HepG2 (cell line): Measurements from ENCODE around the gene SRRM4. TPM values are rescaled to one million over a fixed set of nuclear protein-coding genes. Genes with fewer than 3 reads are reported as not detected.

Experiments used
- ATAC-seq: fragments of 200-7000 bp; cut with Tn5 transposase; 3 replicates; pipeline ENCODE4 v1.9.1; 2020; ENCODE audit warnings: mild to moderate bottlenecking, moderate library complexity
- BruUV-seq: library from RNA; stranded (reverse); fragments of 400-500 nt; replicated peaks from 2 replicates; lab custom pipeline; 2021; lab: Mats Ljungman, UMichigan
- CTCF ChIA-PET: fragments of 300-600 bp; formaldehyde crosslinking; extraction: SDS; loops from one replicate; lab custom pipeline; 2021; ENCODE audit warnings: low total read pairs, inconsistent platforms, low intra/inter-chr PET ratio; lab: Yijun Ruan, JAX
- POLR2A ChIA-PET: fragments of 350-600 bp; sonication (Branson Sonifier 250); formaldehyde crosslinking; loops from one replicate; lab custom pipeline; 2020; ENCODE audit warnings: antibody characterized with exemption, inconsistent platforms; lab: Yijun Ruan, JAX
- DNase-seq: peaks from one replicate; pipeline ENCODE4 v3.0.0-alpha.2; 2015; ENCODE audit warnings: low spot score
- FAIRE-seq: peaks from 3 replicates; lab custom pipeline; 2011; peaks lifted over from hg19 to GRCh38; lab: Jason Lieb, UNC
- H2AFZ ChIP-seq: one replicate; pipeline ENCODE4 v1.6.1; 2011; ENCODE audit warnings: low read length, inconsistent platforms
- H3K27ac ChIP-seq: fragments of 300-600 bp; 3 replicates; pipeline ENCODE4 v1.8.0; 2011; ENCODE audit warnings: mixed run types, mild to moderate bottlenecking, mixed read lengths, low read length, inconsistent platforms; ENCODE audit not compliant: insufficient read depth; ENCODE audit errors: extremely low read length
- H3K27me3 ChIP-seq, 2 experiments: fragments of 200-600 bp in 1 of 2; 2 replicates in 1 of 2; 3 replicates in 1 of 2; pipeline versions ENCODE4 v1.6.0 to v1.8.0; 2011; ENCODE audit warnings: low read length in 2 of 2, mild to moderate bottlenecking in 2 of 2, moderate library complexity in 2 of 2, inconsistent platforms in 1 of 2; ENCODE audit not compliant: insufficient read depth in 2 of 2, control insufficient read depth in 1 of 2
- H3K36me3 ChIP-seq, 2 experiments: fragments of 200-600 bp in 1 of 2; replicated peaks in 1 of 2; 2 replicates in 1 of 2; 3 replicates in 1 of 2; pipeline versions ENCODE4 v1.5.1 to v1.8.0; 2011; ENCODE audit warnings: low read length in 2 of 2, inconsistent platforms in 1 of 2; ENCODE audit not compliant: insufficient read depth in 2 of 2, control insufficient read depth in 1 of 2
- H3K4me1 ChIP-seq: 2 replicates; pipeline ENCODE4 v1.5.1; 2012; ENCODE audit warnings: low read length, inconsistent platforms; ENCODE audit not compliant: insufficient read depth
- H3K4me2 ChIP-seq: 2 replicates; pipeline ENCODE4 v1.6.0; 2011; ENCODE audit warnings: low read depth, low read length, inconsistent platforms
- H3K4me3 ChIP-seq, 3 experiments: fragments of 200-600 bp in 1 of 3; sonication (generic), shearing (Covaris generic) in 1 of 3; replicated peaks in 1 of 3; 2 replicates each; pipeline ENCODE4 v1.5.1; 2011 to 2016; ENCODE audit warnings: low read length in 3 of 3, inconsistent platforms in 2 of 3, low read depth in 2 of 3, mild to moderate bottlenecking in 2 of 3, control low read depth in 1 of 3, mixed read lengths in 1 of 3; ENCODE audit not compliant: insufficient read depth in 1 of 3
- H3K79me2 ChIP-seq: one replicate; pipeline ENCODE4 v1.6.1; 2011; ENCODE audit warnings: low read length, inconsistent platforms; ENCODE audit not compliant: insufficient read depth
- H3K9ac ChIP-seq: 2 replicates; pipeline ENCODE4 v1.6.0; 2011; ENCODE audit warnings: mild to moderate bottlenecking, low read depth, low read length, inconsistent platforms; ENCODE audit not compliant: insufficient read depth
- H3K9me3 ChIP-seq: 2 replicates; pipeline ENCODE4 v1.5.1; 2012; ENCODE audit warnings: mild to moderate bottlenecking, low read length
- H4K20me1 ChIP-seq: 2 replicates; pipeline ENCODE4 v1.6.0; 2011; ENCODE audit warnings: inconsistent platforms, mild to moderate bottlenecking, low read length, moderate library complexity; ENCODE audit not compliant: insufficient read depth
- AHR ChIP-seq: IDR thresholded peaks from 2 replicates; pipeline ENCODE4 v1.6.1; 2018; ENCODE audit warnings: missing genetic modification reagents, missing compliant biosample characterization
- ETV5 ChIP-seq: IDR thresholded peaks from 2 replicates; pipeline ENCODE4 v1.6.1; 2018; ENCODE audit warnings: missing biosample characterization, missing genetic modification reagents, inconsistent platforms, borderline replicate concordance
- ZNF234 ChIP-seq: sonication (generic); formaldehyde crosslinking; conservative IDR thresholded peaks from 2 replicates; pipeline ENCODE4 v1.5.1; 2020; ENCODE audit warnings: mild to moderate bottlenecking, missing genetic modification reagents
- ZNF3 ChIP-seq: IDR thresholded peaks from 2 replicates; pipeline ENCODE4 v1.7.0; 2017; ENCODE audit warnings: inconsistent platforms
- ZNF777 ChIP-seq: sonication (generic); formaldehyde crosslinking; IDR thresholded peaks from 2 replicates; pipeline ENCODE4 v1.4.0; 2020; ENCODE audit warnings: missing genetic modification reagents
- ZNF788 ChIP-seq: sonication (generic); formaldehyde crosslinking; IDR thresholded peaks from 2 replicates; pipeline ENCODE4 v1.5.0; 2020; ENCODE audit warnings: mild to moderate bottlenecking, missing genetic modification reagents, borderline replicate concordance
- ZNF879 ChIP-seq: sonication (generic); formaldehyde crosslinking; IDR thresholded peaks from 2 replicates; pipeline ENCODE4 v1.8.1; 2023; ENCODE audit warnings: missing genetic modification reagents
- WGBS: methylation state at CpG from one replicate; pipeline ENCODE4 v1.1.6; 2017; ENCODE audit warnings: low lambda C conversion rate; 5-methylcytosine and 5-hydroxymethylcytosine counted together
- in situ Hi-C: cut with HindIII; loops from 2 replicates; pipeline ENCODE4 v1.10.0; 2017; ENCODE audit warnings: low pct_unique_long_range_greater_than_20kb; ENCODE audit not compliant: extremely low pct_ligation_motif_present
- intact Hi-C: fragments of 100-400 bp; cut with micrococcal nuclease; formaldehyde crosslinking; loops from one replicate; pipeline ENCODE4 v1.10.0; 2022; ENCODE audit not compliant: unreplicated experiment
- polyA plus RNA-seq, 8 experiments: library from polyadenylated mRNA; depleted of rRNA in 3 of 8; stranded (reverse) in 7 of 8; unstranded in 1 of 8; fragments of >200 nt; fragmentation: Illumina TruSeq in 4 of 8; extraction: Trizol in 4 of 8; gene quantifications; 2 replicates each; pipeline versions ENCODE4 v1.2.1 to v1.2.3, GENCODE V29; 2011 to 2016; ENCODE audit warnings: low read depth in 4 of 8, missing spikeins in 1 of 8, mixed read lengths in 1 of 8; ENCODE audit not compliant: insufficient read depth in 1 of 8
- total RNA-seq, 5 experiments: library from RNA; depleted of rRNA; stranded (reverse); fragments of >200 nt; fragmentation: Illumina TruSeq; extraction: Trizol; gene quantifications; 2 replicates each; pipeline ENCODE4 v1.2.3, GENCODE V29; 2016; ENCODE audit warnings: low read depth in 1 of 5
- TF ChIP-seq, protein P1 (sequence below): sonication (generic); formaldehyde crosslinking; IDR thresholded peaks from 2 replicates; pipeline ENCODE4 v1.5.1; 2020; ENCODE audit warnings: mild to moderate bottlenecking, moderate library complexity, missing genetic modification reagents
- TF ChIP-seq, protein P2 (sequence below): sonication (generic); formaldehyde crosslinking; IDR thresholded peaks from 2 replicates; pipeline ENCODE4 v1.5.0; 2020; ENCODE audit warnings: missing genetic modification reagents

SRRM4 gene
- total and polyA plus RNA-seq, 2 of the 13 experiments (the other 11 are each of a cell fraction or from before 2014, with no cell fraction given): not detected

DNA sequence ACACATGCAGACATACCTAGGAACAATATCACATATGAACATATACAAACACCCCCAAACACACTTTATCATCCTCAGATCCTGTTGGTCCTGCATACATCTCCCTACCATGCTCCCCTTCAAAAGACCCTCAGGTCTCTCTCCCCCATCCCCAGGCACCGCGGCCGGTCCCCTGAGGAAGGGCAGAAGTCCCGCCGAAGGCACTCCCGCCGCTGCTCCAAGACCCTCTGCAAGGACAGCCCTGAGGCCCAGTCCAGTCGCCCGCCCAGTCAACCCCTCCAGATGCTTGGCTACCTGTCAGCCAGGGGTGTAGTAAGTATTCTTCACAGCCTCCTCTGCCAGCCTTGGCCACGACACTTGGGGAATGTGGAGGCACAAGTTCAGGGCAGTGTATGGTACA, 149.2 kb downstream of the SRRM4 start:
- no peak for FAIRE-seq
- no peak for ATAC-seq
- in situ Hi-C loops: no loop called here

More for the DNA sequence above, 149.2 kb downstream of the SRRM4 start:
- Histone ChIP-seq H4K20me1 (no peaks in the 10 kb centered on the region), H3K4me1 (no peaks in the 10 kb centered on the region), H2AFZ (no peak overlapping the region), H3K36me3 (no peaks in the 10 kb centered on the region), H3K27ac (no peak overlapping the region), H3K79me2 (no peaks in the 10 kb centered on the region), H3K4me3 (no peak overlapping the region), H3K9me3 (no peaks in the 10 kb centered on the region), H3K27me3 (no peaks in the 10 kb centered on the region), H3K9ac (no peak overlapping the region), H3K4me2 (no peak overlapping the region)
- TF ChIP-seq ZNF777 (no peak), ZNF788 (CRISPR knock-in tag) (no peak), ZNF879 (CRISPR knock-in tag) (no peak), ZNF234 (CRISPR knock-in tag) (no peak), ETV5 (CRISPR knock-in tag) (no peak), AHR (CRISPR knock-in tag) (no peak), ZNF3 (CRISPR knock-in tag) (no peak)
- TF ChIP-seq, protein P1, sequence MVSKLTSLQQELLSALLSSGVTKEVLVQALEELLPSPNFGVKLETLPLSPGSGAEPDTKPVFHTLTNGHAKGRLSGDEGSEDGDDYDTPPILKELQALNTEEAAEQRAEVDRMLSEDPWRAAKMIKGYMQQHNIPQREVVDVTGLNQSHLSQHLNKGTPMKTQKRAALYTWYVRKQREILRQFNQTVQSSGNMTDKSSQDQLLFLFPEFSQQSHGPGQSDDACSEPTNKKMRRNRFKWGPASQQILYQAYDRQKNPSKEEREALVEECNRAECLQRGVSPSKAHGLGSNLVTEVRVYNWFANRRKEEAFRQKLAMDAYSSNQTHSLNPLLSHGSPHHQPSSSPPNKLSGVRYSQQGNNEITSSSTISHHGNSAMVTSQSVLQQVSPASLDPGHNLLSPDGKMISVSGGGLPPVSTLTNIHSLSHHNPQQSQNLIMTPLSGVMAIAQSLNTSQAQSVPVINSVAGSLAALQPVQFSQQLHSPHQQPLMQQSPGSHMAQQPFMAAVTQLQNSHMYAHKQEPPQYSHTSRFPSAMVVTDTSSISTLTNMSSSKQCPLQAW (CRISPR knock-in tag): no peak
- TF ChIP-seq, protein P2, sequence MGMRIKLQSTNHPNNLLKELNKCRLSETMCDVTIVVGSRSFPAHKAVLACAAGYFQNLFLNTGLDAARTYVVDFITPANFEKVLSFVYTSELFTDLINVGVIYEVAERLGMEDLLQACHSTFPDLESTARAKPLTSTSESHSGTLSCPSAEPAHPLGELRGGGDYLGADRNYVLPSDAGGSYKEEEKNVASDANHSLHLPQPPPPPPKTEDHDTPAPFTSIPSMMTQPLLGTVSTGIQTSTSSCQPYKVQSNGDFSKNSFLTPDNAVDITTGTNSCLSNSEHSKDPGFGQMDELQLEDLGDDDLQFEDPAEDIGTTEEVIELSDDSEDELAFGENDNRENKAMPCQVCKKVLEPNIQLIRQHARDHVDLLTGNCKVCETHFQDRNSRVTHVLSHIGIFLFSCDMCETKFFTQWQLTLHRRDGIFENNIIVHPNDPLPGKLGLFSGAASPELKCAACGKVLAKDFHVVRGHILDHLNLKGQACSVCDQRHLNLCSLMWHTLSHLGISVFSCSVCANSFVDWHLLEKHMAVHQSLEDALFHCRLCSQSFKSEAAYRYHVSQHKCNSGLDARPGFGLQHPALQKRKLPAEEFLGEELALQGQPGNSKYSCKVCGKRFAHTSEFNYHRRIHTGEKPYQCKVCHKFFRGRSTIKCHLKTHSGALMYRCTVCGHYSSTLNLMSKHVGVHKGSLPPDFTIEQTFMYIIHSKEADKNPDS (CRISPR knock-in tag): no peak
- intact Hi-C loops: no loop called here
- BruUV-seq: no TSS peak
- POLR2A ChIA-PET: no interaction called here
- 40% methylated on average over 9 of the region's 10 CpGs for WGBS
- no peak for DNase-seq
- CTCF ChIA-PET: no interaction called here
